Stomach smooth muscle (tissue), 2 donors: ENCODE results near the gene CSNK1D.

Experiments used
- H3K27ac ChIP-seq: one replicate; pipeline ENCODE4 v1.7.0; 2013; ENCODE audit warnings: mild to moderate bottlenecking, low read length, inconsistent platforms
- H3K27me3 ChIP-seq, 2 donors: one replicate each; pipeline ENCODE4 v1.7.0; 2013; ENCODE audit warnings: low read length in 2 of 2; ENCODE audit not compliant: insufficient read depth in 2 of 2, control insufficient read depth in 1 of 2
- H3K36me3 ChIP-seq, 2 donors: one replicate each; pipeline ENCODE4 v1.7.0; 2013; ENCODE audit warnings: low read length in 2 of 2; ENCODE audit not compliant: control insufficient read depth in 2 of 2, insufficient read depth in 2 of 2
- H3K4me1 ChIP-seq: one replicate; pipeline ENCODE4 v1.7.0; 2013; ENCODE audit warnings: low read length; ENCODE audit not compliant: control insufficient read depth, insufficient read depth
- H3K4me3 ChIP-seq, 2 donors: one replicate each; pipeline ENCODE4 v1.7.0; 2013; ENCODE audit warnings: low read length in 2 of 2
- H3K9ac ChIP-seq, 2 donors: one replicate each; pipeline ENCODE4 v1.7.0; 2013; ENCODE audit warnings: low read length in 2 of 2, mild to moderate bottlenecking in 1 of 2
- H3K9me3 ChIP-seq, 2 donors: one replicate each; pipeline ENCODE4 v1.7.0; 2013; ENCODE audit warnings: low read length in 2 of 2; ENCODE audit not compliant: control insufficient read depth in 2 of 2
- donor health status: healthy.
- donor health status: Pancreatic carcinoma.

Gene CSNK1D

DNA sequence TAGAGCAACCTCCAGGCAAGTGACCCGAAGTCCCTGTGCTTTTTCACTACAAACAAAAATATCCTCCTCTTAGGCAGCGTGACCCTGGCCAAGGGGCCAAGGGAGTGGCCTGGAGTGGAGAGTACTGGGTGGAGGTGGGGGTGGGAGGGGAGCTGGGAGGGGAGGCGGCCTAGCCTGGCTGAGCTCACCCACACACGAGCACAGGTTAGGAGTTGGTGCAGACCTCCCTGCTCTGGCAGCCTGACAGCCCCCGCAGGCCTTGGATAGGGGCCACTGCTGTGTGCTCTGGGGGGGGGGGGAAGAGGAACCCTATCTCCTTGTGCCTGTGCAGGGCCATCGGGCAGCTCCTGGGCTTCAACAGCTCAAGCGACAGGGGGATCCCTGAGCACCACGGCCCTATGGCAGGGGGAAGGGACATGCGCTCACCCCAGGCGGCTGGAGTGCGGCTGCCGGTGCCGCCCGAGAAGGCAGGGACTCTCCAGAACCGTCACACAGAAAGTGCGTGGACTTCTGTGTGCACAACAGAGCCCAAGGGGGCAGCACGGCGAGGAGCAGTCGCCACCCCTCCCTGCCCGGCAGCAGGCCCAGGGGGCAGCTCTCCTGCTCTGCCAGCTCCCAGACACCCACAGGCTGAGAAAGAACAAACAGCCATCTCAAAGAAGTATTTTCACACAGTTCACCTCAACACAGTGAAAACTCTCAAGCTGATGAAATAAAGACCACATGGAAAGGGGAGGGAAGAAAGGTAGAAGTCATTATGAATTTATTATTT is 31.4 kb downstream of the CSNK1D start:
- no peaks in the 10 kb centered on the region for H3K27me3 ChIP-seq
- H3K9ac ChIP-seq = peak overlapping the region; percentile 17 to 36
- H3K4me1 ChIP-seq = peaks cover 86% of the 10 kb centered on the region
- peaks cover 34 to 35% of the 10 kb centered on the region in 2 donors for H3K36me3 ChIP-seq
- H3K27ac ChIP-seq = peak overlapping the region; percentile 88
- H3K4me3 ChIP-seq = peak overlapping the region; percentile 23 to 49
- H3K9me3 ChIP-seq = no peaks in the 10 kb centered on the region

DNA sequence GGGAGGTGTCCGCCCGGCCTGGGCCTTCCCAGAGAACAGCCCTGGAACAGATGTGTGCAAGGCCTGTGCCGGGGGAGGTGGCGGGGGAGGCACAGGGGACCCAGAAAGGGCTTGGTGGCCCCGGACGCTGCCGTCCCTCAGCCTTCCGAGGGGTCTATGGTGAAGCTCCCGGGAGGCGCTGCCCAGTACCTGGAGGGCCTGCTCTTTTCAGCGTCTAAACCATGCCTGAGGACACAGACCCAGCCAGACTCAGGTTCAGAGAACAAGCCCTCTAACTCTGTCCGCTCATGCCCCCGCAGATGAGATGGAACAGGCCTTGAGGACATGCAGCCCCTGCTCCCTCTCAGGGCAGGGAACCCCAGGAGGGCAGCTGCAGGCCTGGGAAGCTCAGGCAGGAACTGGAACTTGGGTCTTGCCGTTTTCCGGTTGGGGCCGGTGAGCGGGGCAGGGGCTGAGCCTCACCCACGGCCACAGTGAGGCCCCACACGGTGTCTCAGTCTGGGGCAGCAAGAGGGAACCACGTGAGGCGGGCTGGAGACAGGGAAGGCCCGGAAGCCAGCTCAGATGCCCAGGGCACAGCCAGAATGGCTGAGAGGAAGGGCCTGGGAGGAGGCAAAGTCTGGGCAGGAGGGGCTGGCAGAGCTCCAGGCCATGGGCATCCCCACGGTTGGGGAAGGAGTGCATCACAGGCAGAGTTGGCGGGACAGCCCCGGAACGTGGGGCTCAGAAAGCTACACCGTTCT is 32.1 kb downstream of the CSNK1D start:
- Histone ChIP-seq H3K4me1 (peaks cover 86% of the 10 kb centered on the region), H3K27me3 (no peaks in the 10 kb centered on the region), H3K9ac (peak overlapping the region; percentile 3 to 51), H3K36me3 (peaks cover 34 to 35% of the 10 kb centered on the region in 2 donors), H3K27ac (peak overlapping the region; percentile 88), H3K9me3 (no peaks in the 10 kb centered on the region), H3K4me3 (peak overlapping the region in 1 of 2 donors; percentile 49)

DNA sequence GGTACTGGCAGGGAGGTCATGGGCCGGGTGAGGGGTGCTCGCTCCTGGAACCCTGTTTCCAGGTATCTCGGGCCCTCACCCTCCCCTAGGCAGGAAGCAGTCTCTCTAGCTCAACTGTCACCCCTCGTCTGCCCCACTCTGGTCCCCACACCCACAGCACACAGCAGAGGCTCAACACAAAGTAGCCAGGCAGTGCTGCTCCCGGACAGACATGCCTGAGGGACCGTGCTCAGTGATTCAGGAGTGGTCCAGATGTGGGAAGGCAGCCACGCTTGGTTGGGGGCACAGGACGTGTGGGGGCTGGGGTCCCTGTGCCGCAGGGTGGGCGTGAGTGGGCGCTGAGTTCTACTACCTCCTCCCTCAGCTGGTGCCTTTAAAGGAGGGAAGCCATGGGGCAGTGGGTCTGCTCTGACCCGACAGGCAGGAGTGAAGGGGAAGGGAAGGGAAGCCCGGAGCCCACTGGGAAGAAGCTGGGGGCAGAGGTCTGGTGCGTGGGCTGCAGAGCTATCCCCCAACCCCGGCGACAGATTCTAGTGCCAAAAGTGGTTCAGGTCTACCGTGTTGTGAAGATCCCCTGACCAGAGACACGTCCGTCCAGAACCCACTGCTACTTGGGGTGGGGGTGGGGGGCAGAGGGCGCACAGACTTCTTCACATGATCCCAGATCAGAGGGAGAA is 32.9 kb downstream of the CSNK1D start:
- H3K9ac ChIP-seq = peak overlapping the region; percentile 3 to 42
- H3K36me3 ChIP-seq = peaks cover 27 to 28% of the 10 kb centered on the region in 2 donors
- peak overlapping the region; percentile 88 for H3K27ac ChIP-seq

DNA sequence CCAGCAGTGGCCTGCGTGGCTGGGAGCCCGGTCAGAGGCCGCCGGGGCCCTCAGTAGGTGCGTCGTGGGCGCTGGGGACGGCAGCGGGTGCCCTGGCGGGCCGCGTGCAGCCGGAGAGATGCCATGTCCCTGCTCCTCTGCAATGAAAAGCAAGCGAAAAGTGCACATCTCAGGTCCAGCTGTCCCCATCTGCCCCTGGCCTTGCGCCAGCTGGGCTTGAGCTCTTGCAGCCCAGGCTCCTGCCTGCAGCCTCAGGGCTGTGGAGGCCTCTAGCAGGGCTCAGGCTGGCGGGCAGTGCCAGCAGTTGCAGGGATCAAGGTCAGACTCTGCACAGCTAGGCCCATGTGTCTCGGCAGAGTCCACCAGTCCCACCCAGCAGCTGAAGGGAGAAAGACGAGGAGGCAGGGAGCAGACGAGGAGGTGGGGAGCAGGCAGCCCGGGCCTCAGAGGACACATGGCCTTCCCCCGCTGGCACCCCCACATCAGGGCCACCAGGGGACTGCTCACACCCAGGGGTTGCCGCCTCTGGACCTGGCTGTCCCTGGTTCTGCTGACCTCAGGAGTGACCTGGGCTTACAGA is 33.5 kb downstream of the CSNK1D start:
- peak overlapping the region in 1 of 2 donors; percentile 8 for H3K4me3 ChIP-seq
- H3K4me1 ChIP-seq = peaks cover 88% of the 10 kb centered on the region
- H3K9ac ChIP-seq = peak overlapping the region in 1 of 2 donors; percentile 3
- H3K27me3 ChIP-seq = no peaks in the 10 kb centered on the region
- H3K36me3 ChIP-seq = peaks cover 22% of the 10 kb centered on the region in 2 donors
- H3K27ac ChIP-seq = peak overlapping the region; percentile 88
- H3K9me3 ChIP-seq = no peaks in the 10 kb centered on the region

More for the DNA sequence above, 32.9 kb downstream of the CSNK1D start:
- Histone ChIP-seq H3K9me3 (no peaks in the 10 kb centered on the region), H3K4me1 (peaks cover 86% of the 10 kb centered on the region), H3K27me3 (no peaks in the 10 kb centered on the region), H3K4me3 (peak overlapping the region in 1 of 2 donors; percentile 8)

DNA sequence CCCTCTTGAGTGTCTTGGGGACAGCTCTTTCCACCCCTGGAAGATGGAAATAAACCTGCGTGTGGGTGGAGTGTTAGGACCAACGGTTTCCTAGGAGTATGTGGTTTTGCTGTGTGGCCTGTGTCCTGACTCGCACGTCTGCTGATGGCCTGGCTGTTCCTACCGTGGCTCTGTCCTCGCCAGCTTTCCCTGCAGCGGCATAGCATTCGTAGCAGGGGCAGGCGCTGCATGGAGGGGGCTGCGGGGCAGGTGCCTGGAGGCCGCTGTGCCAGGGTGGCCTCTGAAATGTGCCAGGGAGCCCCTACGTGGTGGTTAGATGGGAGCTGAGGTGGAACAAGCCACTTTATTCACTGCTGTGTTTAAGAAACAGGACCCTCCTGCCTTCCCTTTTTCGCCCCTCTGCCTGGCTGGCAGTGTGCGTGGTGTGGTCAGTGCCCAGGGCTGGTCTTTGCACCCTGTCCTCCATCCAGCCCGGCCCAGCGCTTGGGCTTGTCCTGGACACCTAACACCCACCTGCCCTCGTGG is 34.0 kb downstream of the CSNK1D start:
- H3K9ac ChIP-seq = no peak overlapping the region
- H3K9me3 ChIP-seq = no peaks in the 10 kb centered on the region
- H3K4me1 ChIP-seq = peaks cover 92% of the 10 kb centered on the region
- H3K36me3 ChIP-seq = peaks cover 17% of the 10 kb centered on the region in 2 donors
- no peak overlapping the region for H3K4me3 ChIP-seq
- no peaks in the 10 kb centered on the region for H3K27me3 ChIP-seq
- peak overlapping the region; percentile 88 for H3K27ac ChIP-seq

DNA sequence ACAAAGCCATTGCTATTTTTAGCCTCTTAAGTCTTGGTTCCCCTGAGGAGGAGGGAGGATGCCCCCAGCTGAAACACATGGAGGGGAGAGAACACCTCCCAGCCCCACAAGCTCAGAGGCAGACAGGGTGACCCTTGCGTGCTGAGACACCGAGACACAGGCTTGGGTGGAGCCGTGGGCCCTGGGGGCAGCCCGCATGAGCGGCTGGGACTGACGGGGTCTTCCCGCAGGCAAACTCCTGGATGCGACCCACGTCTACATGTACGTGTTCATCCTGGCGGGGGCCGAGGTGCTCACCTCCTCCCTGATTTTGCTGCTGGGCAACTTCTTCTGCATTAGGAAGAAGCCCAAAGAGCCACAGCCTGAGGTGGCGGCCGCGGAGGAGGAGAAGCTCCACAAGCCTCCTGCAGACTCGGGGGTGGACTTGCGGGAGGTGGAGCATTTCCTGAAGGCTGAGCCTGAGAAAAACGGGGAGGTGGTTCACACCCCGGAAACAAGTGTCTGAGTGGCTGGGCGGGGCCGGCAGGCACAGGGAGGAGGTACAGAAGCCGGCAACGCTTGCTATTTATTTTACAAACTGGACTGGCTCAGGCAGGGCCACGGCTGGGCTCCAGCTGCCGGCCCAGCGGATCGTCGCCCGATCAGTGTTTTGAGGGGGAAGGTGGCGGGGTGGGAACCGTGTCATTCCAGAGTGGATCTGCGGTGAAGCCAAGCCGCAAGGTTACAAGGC is 34.9 kb downstream of the CSNK1D start:
- Histone ChIP-seq H3K36me3 (peaks cover 9% of the 10 kb centered on the region in 2 donors), H3K9me3 (no peaks in the 10 kb centered on the region), H3K4me3 (peak overlapping the region in 1 of 2 donors; percentile 59), H3K27me3 (no peaks in the 10 kb centered on the region), H3K4me1 (peaks cover 90% of the 10 kb centered on the region), H3K27ac (peak overlapping the region; percentile 67), H3K9ac (peak overlapping the region in 1 of 2 donors; percentile 36)

DNA sequence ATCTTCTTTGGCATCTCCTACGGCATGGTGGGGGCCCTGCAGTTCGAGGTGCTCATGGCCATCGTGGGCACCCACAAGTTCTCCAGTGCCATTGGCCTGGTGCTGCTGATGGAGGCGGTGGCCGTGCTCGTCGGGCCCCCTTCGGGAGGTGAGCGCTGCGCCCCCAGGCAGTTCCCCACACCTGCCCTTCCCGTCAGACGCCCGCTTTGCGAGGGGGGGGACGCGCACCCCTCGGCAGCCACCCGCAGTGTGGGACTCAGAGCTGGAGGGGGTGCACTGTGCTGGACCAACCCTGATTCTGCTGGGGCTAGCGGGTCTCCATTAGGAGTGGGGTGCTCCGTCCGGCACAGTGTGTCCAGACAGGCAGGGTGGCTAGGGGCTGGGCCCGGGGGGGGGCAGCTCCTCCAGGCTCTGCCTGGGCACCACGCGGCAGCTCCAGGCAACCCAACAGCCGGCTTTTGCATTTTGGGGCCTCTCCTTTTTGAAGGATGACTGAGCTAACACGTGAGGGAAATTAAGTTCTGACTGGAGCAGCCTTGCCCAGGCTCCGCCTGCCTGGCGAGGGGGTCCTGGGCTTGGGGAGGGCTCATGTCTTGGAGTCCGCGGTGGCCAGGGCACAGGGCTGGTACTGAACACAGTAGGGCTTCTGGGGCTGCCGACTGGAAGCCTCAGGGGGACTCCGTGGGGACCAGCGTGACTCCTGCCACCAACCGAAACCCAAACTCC is 35.6 kb downstream of the CSNK1D start:
- Histone ChIP-seq H3K9ac (peak overlapping the region in 1 of 2 donors; percentile 36), H3K27ac (peak overlapping the region; percentile 67)

DNA sequence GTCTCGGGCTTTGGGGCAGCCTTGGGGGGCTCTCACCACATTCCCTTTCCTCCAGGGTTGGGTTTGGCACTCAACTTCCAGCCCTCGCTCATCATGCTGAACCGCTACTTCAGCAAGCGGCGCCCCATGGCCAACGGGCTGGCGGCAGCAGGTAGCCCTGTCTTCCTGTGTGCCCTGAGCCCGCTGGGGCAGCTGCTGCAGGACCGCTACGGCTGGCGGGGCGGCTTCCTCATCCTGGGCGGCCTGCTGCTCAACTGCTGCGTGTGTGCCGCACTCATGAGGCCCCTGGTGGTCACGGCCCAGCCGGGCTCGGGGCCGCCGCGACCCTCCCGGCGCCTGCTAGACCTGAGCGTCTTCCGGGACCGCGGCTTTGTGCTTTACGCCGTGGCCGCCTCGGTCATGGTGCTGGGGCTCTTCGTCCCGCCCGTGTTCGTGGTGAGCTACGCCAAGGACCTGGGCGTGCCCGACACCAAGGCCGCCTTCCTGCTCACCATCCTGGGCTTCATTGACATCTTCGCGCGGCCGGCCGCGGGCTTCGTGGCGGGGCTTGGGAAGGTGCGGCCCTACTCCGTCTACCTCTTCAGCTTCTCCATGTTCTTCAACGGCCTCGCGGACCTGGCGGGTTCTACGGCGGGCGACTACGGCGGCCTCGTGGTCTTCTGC is 36.3 kb downstream of the CSNK1D start:
- Histone ChIP-seq H3K4me1 (peaks cover 78% of the 10 kb centered on the region), H3K9ac (no peak overlapping the region), H3K27ac (peak overlapping the region; percentile 67), H3K36me3 (peaks cover 2 to 4% of the 10 kb centered on the region in 2 donors), H3K9me3 (no peaks in the 10 kb centered on the region), H3K27me3 (no peaks in the 10 kb centered on the region), H3K4me3 (no peak overlapping the region)

More for the DNA sequence above, 35.6 kb downstream of the CSNK1D start:
- Histone ChIP-seq H3K36me3 (peaks cover 2 to 4% of the 10 kb centered on the region in 2 donors), H3K4me1 (peaks cover 83% of the 10 kb centered on the region), H3K4me3 (peak overlapping the region in 1 of 2 donors; percentile 59), H3K9me3 (no peaks in the 10 kb centered on the region), H3K27me3 (no peaks in the 10 kb centered on the region)
